ENCODE measurements around the gene ARNT2.

Gene ARNT2

DNA sequence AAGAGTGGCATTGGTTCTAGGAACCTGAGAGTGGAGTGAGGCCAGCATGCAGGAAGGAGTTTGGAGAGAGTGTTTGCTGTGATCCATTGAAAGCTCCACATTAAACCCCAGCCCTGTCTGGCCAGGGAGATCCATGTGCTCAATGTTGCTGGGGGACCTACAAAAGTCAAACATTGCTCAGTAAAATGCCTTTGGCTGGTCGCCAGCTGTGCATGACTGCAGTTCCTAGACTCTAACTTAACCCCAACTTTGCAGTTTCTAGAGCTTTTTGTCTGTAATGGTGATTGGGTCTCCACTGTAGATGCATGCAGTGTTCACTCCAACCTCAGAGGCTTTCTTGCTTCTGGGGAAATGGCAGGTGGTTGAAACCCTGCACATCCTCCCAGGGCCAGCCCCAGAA is 191.2 kb downstream of the ARNT2 start:
- DNase-seq (ENCODE audit: low spot score): no peak

- no peak for DNase-seq (ENCODE audit: low spot score)
Measured at GRCh38 chr15:80596521-80596976, 192.4 kb downstream of the ARNT2 start.

DNA sequence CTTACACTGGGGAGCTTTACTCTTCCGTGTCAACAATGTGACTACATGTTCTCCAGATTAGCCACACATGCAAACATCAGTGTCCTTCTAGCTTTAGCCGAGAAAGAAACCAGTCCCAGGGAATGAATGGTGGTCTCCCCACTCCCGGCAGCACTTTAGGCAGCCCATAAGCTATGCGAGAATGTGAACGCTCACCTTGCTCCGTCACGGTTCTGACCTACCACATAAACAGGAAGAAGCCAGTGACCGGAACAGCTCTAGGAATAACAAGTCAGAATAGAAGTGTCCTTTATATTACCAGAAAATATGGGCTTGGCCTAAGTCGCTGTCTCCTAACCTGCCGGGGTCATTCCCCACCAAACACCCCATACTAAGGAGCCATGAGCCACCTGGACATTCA is 192.9 kb downstream of the ARNT2 start:
- DNase-seq (ENCODE audit: low spot score): no peak

GRCh38 chr15:80599359-80599758 is 195.2 kb downstream of the ARNT2 start:
- no peak for DNase-seq (ENCODE audit: low spot score)

GRCh38 chr15:80600626-80601025 is 196.4 kb downstream of the ARNT2 start:
- no peak for DNase-seq (ENCODE audit: low spot score)

GRCh38 chr15:80601256-80601655 is 197.1 kb downstream of the ARNT2 start:
- no peak for DNase-seq (ENCODE audit: low spot score)

- no peak for DNase-seq (ENCODE audit: low spot score)
Measured at GRCh38 chr15:80604583-80605575, 200.7 kb downstream of the ARNT2 start.

- DNase-seq (ENCODE audit: low spot score): no peak
Measured at GRCh38 chr15:80605591-80606150, 201.5 kb downstream of the ARNT2 start.

DNA sequence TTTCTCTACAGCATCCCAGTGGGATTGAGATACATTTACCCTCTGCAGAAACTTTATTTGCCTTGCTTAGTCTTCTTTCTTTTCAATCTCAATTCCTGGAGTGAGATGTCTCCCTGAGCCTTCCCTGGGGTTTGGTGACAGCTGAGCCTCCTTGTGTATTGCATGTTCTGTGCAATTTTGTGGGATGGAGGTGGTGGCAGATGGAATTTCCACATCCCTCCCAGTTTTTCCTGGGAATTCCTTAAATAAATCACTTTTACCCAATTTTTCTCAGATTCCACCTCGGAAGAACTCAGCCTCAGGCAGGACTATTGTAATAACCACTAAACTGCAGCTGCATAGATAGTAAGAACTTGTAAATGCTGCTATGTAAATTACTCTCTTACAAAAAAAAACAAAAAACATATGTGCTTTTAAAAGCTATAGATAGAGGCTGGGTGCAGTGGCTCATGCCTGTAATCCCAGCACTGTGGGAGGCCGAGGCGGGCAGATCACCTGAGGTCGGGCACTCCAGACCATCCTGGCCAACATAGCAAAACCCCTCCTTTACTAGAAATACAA is 202.4 kb downstream of the ARNT2 start:
- no peak for DNase-seq (ENCODE audit: low spot score)

DNA sequence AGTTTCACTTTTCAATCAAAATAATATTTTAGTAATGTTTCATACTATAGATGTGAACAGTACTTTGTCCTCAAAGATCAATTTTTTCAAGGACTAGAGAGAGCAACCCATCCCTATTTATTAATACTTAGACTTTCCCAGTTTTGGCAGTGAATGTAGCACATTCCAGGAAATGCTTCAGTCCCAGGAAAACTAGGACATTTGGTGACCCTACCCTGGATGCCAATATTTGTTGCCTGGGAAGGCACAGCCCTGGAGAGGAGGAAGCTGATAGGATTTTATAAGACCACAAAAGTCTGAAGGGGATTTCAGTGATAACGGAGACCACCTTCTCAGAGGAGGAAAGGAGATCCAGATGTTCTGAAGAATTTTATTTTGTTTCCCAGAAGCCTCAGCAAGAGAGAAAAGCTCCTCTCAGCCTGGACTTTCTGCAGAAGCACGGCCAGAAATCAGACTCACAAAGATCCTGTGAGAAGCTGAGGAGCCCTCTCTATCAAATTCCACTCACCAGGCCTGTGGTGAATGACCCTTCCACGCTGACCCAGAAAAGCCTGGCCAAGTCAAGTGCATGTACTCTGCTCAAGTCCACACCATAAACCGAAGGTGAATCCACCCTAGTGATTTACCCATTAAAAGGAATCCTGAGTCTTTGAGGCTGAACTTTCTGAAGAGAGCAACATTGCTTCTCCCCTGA is 203.3 kb downstream of the ARNT2 start:
- no peak for DNase-seq (ENCODE audit: low spot score)

- DNase-seq (ENCODE audit: low spot score): no peak
Measured at GRCh38 chr15:80608688-80609087, 204.5 kb downstream of the ARNT2 start.

GRCh38 chr15:80609091-80609490 is 204.9 kb downstream of the ARNT2 start:
- DNase-seq (ENCODE audit: low spot score): no peak

DNA sequence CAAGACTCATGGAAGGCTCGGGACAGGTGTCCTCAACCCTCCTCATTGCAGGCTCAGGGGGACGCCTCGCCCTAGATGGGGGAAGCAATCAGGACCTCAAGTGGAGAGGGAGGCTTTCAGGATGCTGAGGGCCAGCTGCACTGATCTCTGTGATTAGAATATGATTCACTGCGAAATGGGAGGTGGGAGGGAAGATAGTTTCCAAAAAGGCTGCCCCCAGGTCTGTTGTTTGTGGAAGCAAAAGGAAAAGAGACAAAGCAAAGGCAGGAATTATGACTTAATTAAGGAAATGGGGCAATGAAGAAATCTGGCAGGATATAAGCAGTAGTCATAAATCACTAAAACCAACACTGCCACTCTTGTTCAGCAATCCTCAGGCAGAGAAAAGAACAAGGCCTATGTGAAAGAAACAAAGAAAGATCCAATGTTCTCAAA is 205.3 kb downstream of the ARNT2 start:
- DNase-seq (ENCODE audit: low spot score): no peak

DNA sequence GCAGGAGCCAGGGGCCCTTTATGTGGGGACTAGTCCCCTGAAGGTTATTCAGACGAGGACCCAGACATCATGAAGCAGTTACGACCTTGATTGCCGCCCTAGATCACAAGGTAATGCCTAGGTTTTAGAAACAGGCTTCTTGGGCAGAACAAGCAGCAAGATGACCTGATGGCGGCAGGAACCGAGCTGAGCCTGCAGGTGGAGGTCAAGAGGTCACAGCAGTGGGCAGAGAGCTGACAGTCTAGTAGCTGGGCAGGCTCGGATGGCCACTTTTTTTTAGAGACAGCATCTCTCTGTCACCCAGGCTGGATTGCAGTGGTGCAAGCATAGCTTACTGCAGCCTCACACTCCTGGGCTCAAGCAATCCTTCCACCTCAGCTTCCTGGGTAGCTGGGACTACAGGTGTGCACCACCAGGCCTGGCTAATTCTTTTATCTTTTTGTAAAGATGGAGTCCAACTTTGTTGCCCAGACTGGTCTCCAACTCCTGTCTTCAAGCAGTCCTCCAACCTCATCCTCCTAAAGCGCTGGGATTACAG is 207.4 kb downstream of the ARNT2 start:
- no peak for DNase-seq (ENCODE audit: low spot score)

DNA sequence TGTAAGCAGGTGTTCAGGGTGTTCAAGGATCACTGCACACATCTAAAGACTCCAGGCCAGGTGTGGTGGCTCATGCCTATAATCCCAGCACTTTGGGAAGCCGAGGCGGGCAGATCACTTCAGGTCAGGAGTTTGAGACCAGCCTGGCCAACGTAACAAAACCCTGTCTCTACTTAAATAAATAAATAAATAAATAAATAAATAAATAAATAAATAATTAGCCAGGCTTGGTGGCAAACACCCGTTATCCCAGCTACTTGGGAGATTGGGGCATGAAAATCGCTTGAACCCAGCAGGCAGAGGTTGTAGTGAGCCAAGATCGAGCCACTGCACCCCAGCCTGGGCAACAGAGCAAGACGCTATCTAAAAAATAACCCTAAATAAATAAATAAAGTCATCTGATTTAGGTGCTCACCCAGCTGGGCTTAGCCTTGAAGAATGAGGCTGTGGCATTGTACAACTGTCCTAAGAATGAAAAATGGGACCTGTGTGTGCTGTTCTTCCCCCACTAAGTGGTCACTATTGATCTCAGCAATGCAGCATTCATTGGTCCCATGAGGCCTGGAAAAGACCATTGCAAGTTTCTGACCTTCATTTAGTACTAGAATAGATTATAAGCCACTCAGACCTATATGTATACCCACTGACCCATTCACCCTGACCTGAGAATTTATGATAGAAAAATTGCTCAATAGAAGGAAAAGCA is 208.1 kb downstream of the ARNT2 start:
- DNase-seq (ENCODE audit: low spot score): no peak

GRCh38 chr15:80613762-80614365 is 209.7 kb downstream of the ARNT2 start:
- no peak for DNase-seq (ENCODE audit: low spot score)

- no peak for DNase-seq (ENCODE audit: low spot score)
Measured at GRCh38 chr15:80614711-80615360, 210.7 kb downstream of the ARNT2 start.

DNA sequence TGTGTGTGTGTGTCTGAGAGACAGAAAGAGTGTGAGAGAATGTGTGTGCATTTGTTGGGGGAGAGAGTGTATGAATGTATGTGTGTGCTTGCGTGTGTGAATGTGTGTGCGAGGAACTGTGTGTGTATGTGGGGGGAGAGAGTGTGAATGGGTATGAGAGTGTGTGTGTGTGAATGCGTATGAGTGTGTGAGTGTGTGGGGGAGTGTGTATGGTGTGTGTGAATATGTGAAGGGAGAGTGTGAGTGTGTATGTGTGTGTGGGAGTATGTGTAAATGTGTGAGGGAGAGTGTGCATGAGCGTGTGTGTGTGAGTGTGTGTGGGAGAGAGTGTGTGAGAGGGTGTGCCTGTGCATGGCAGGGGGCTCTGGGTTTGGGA is 211.2 kb downstream of the ARNT2 start:
- no peak for DNase-seq (ENCODE audit: low spot score)

DNA sequence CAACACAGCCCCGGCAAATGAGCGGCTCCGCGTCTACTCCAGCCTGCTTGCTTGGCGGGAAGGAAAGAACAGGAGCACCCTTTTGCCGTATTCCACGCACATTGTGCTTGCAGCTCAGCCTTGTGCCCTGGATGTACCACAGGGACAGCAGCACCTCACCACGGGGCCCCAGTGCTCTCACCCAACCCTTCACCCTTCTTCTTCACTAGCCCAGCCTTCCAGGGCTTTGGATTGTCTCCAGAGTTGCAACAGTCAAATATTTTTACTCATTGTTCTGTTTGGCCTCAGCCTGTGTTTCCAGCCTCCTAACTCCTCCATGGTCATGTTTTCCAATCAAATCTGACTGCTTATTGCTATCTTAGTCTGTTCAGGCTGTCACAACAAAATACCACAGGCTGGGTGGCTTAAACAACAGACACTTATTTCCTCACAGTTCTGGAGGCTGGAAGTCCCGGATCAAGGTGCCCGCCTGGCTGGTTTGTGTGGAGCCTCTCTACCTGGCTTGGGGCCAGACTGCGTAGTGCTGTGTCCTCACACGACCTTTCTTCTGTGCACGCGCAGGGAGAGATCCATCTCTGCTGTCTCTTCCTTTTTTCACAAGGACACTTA is 211.7 kb downstream of the ARNT2 start:
- DNase-seq (ENCODE audit: low spot score): no peak
